Measurements from ENCODE around the gene GALNT13.

GALNT13 gene

GRCh38 chr2:153871231-153872221, at the start of gene GALNT13:
Gene GALNT13 (plus strand): TSS chr2:153871922.
- Histone ChIP-seq H4K20me1 (no peaks in the 10 kb centered on the region), H3K27ac (no peak within 1 kb of the TSS), H3K4me2 (no peak within 1 kb of the TSS), H3K9me3 (replicated peaks in 1 of 11) (peaks cover 20 to 30% (median 26%) of the 10 kb centered on the region in 11 experiments), H3K36me3 (no peaks in the 10 kb centered on the region), H3K4me1 (no peaks in the 10 kb centered on the region), H3K4me3 (no peak within 1 kb of the TSS), H3K9ac (no peak within 1 kb of the TSS), H3K27me3 (no peaks in the 10 kb centered on the region)
- no peak for TF ChIP-seq Cebpa-rat (IDR thresholded peaks at IDR 0.05)

- no peak overlapping the region for H3K9ac ChIP-seq
- H3K4me3 ChIP-seq: no peak overlapping the region
- H4K20me1 ChIP-seq: no peaks in the 10 kb centered on the region
- H3K4me1 ChIP-seq: peaks cover 0 to 23% (median 8%) of the 10 kb centered on the region in 10 experiments; a peak in 10 of 20 replicates
- H3K4me2 ChIP-seq: peak overlapping the region in 4 of 11 experiments; percentile 25 to 52 (median 34); a peak in 7 of 22 replicates
- H3K36me3 ChIP-seq: no peaks in the 10 kb centered on the region
- no peaks in the 10 kb centered on the region for H3K27me3 ChIP-seq
- H3K27ac ChIP-seq: no peak overlapping the region
- TF ChIP-seq Cebpa-rat (IDR thresholded peaks at IDR 0.05): no peak
- peaks cover 13 to 55% (median 42%) of the 10 kb centered on the region in 11 experiments for H3K9me3 ChIP-seq (replicated peaks in 1 of 11)
Measured at GRCh38 chr2:153823880-153824279, 47.8 kb upstream of the GALNT13 start.

GRCh38 chr2:153828335-153828734, 43.4 kb upstream of the GALNT13 start:
- Histone ChIP-seq H3K36me3 (no peaks in the 10 kb centered on the region), H3K4me2 (no peak overlapping the region), H3K27ac (no peak overlapping the region), H3K9me3 (replicated peaks in 1 of 11) (peaks cover 13 to 47% (median 36%) of the 10 kb centered on the region in 11 experiments), H3K4me3 (no peak overlapping the region), H3K27me3 (no peaks in the 10 kb centered on the region), H3K9ac (no peak overlapping the region), H3K4me1 (peaks cover 0 to 20% (median 6%) of the 10 kb centered on the region in 10 experiments; a peak in 10 of 20 replicates), H4K20me1 (no peaks in the 10 kb centered on the region)
- TF ChIP-seq Cebpa-rat (IDR thresholded peaks at IDR 0.05): no peak

GRCh38 chr2:153834662-153835061, 37.1 kb upstream of the GALNT13 start:
- Histone ChIP-seq H3K27me3 (no peaks in the 10 kb centered on the region), H3K27ac (no peak overlapping the region), H4K20me1 (no peaks in the 10 kb centered on the region), H3K4me3 (no peak overlapping the region), H3K4me1 (no peaks in the 10 kb centered on the region), H3K36me3 (no peaks in the 10 kb centered on the region), H3K4me2 (no peak overlapping the region), H3K9me3 (replicated peaks in 1 of 11) (peaks cover 0 to 2% (median 0%) of the 10 kb centered on the region in 11 experiments; a peak in 3 of 22 replicates), H3K9ac (no peak overlapping the region)
- TF ChIP-seq Cebpa-rat (IDR thresholded peaks at IDR 0.05): no peak

GRCh38 chr2:153858250-153858649, 13.5 kb upstream of the GALNT13 start:
- Histone ChIP-seq H3K4me1 (no peaks in the 10 kb centered on the region), H3K9ac (no peak overlapping the region), H4K20me1 (no peaks in the 10 kb centered on the region), H3K9me3 (replicated peaks in 1 of 11) (no peaks in the 10 kb centered on the region), H3K36me3 (no peaks in the 10 kb centered on the region), H3K27ac (no peak overlapping the region), H3K4me2 (no peak overlapping the region), H3K27me3 (no peaks in the 10 kb centered on the region), H3K4me3 (no peak overlapping the region)
- TF ChIP-seq Cebpa-rat (IDR thresholded peaks at IDR 0.05): no peak

GRCh38 chr2:153864022-153864421, 7.7 kb upstream of the GALNT13 start:
- Histone ChIP-seq H3K27me3 (no peaks in the 10 kb centered on the region), H3K4me3 (no peak overlapping the region)
- no peak for TF ChIP-seq Cebpa-rat (IDR thresholded peaks at IDR 0.05)

GRCh38 chr2:153866595-153866994, 5.1 kb upstream of the GALNT13 start:
- Histone ChIP-seq H3K4me3 (no peak overlapping the region), H3K36me3 (no peaks in the 10 kb centered on the region), H3K4me1 (no peaks in the 10 kb centered on the region), H3K9me3 (replicated peaks in 1 of 11) (peaks cover 5 to 10% (median 8%) of the 10 kb centered on the region in 11 experiments; a peak in 20 of 22 replicates), H3K9ac (no peak overlapping the region), H3K4me2 (no peak overlapping the region), H3K27me3 (no peaks in the 10 kb centered on the region), H4K20me1 (no peaks in the 10 kb centered on the region), H3K27ac (no peak overlapping the region)
- no peak for TF ChIP-seq Cebpa-rat (IDR thresholded peaks at IDR 0.05)

More at GRCh38 chr2:153864022-153864421, 7.7 kb upstream of the GALNT13 start:
- no peaks in the 10 kb centered on the region for H3K9me3 ChIP-seq (replicated peaks in 1 of 11)
- H3K4me2 ChIP-seq: no peak overlapping the region
- H3K4me1 ChIP-seq: no peaks in the 10 kb centered on the region
- no peak overlapping the region for H3K9ac ChIP-seq
- no peak overlapping the region for H3K27ac ChIP-seq
- no peaks in the 10 kb centered on the region for H3K36me3 ChIP-seq
- H4K20me1 ChIP-seq: no peaks in the 10 kb centered on the region

GRCh38 chr2:153870308-153870707, 1.4 kb upstream of the GALNT13 start:
- Histone ChIP-seq H3K4me1 (no peaks in the 10 kb centered on the region), H3K36me3 (no peaks in the 10 kb centered on the region), H4K20me1 (no peaks in the 10 kb centered on the region), H3K4me2 (no peak overlapping the region), H3K27ac (no peak overlapping the region), H3K27me3 (no peaks in the 10 kb centered on the region), H3K9ac (no peak overlapping the region), H3K9me3 (replicated peaks in 1 of 11) (peaks cover 20 to 30% (median 26%) of the 10 kb centered on the region in 11 experiments), H3K4me3 (no peak overlapping the region)
- no peak for TF ChIP-seq Cebpa-rat (IDR thresholded peaks at IDR 0.05)

- Histone ChIP-seq H3K4me2 (no peak overlapping the region), H3K9ac (no peak overlapping the region), H3K4me3 (no peak overlapping the region), H3K27ac (no peak overlapping the region), H4K20me1 (no peaks in the 10 kb centered on the region), H3K9me3 (replicated peaks in 1 of 11) (peaks cover 20 to 30% (median 26%) of the 10 kb centered on the region in 11 experiments), H3K36me3 (no peaks in the 10 kb centered on the region), H3K27me3 (no peaks in the 10 kb centered on the region), H3K4me1 (no peaks in the 10 kb centered on the region)
- no peak for TF ChIP-seq Cebpa-rat (IDR thresholded peaks at IDR 0.05)
Measured at GRCh38 chr2:153872311-153873051, 759 bp downstream of the GALNT13 start.

Data from BLaER1 treated with 17β-estradiol and CSF1 and Interleukin-3, amounts not matched to agents 10 nM and 100 nM (cell line).